Glutamatergic neuron (in vitro differentiated cells): Measurements from ENCODE around the gene AMZ1. TPM values are rescaled to one million over a fixed set of nuclear protein-coding genes. Genes with fewer than 3 reads are reported as not detected.
A peak's percentile ranks its signal among the peaks of the same experiment; 100 is the strongest.

Experiments
- DNase-seq: peaks from one replicate; pipeline ENCODE4 v3.0.0; 2022
- H3K27ac Mint-ChIP-seq: one replicate; pipeline ENCODE4 v1.8.0; 2020; ENCODE audit warnings: mild to moderate bottlenecking, mixed read lengths, inconsistent platforms; ENCODE audit not compliant: unreplicated experiment
- H3K27me3 Mint-ChIP-seq: one replicate; pipeline ENCODE4 v1.8.0; 2020; ENCODE audit warnings: mild to moderate bottlenecking, moderate library complexity, mixed read lengths, inconsistent platforms; ENCODE audit not compliant: unreplicated experiment
- H3K36me3 Mint-ChIP-seq: one replicate; pipeline ENCODE4 v1.8.0; 2020; ENCODE audit warnings: mild to moderate bottlenecking, mixed read lengths, inconsistent platforms; ENCODE audit not compliant: unreplicated experiment
- H3K4me1 Mint-ChIP-seq: one replicate; pipeline ENCODE4 v1.8.0; 2020; ENCODE audit warnings: mild to moderate bottlenecking, low read depth, mixed read lengths, inconsistent platforms; ENCODE audit not compliant: unreplicated experiment
- H3K4me3 Mint-ChIP-seq: one replicate; pipeline ENCODE4 v1.8.0; 2020; ENCODE audit warnings: mild to moderate bottlenecking, mixed read lengths, inconsistent platforms; ENCODE audit not compliant: unreplicated experiment
- H3K9me3 Mint-ChIP-seq: one replicate; pipeline ENCODE4 v1.8.0; 2020; ENCODE audit warnings: mild to moderate bottlenecking, moderate library complexity, mixed read lengths, inconsistent platforms; ENCODE audit not compliant: unreplicated experiment
- CTCF ChIP-seq: fragments of 200-600 bp; sonication (generic); IDR thresholded peaks from one replicate; pipeline ENCODE4 v1.5.0; 2021; ENCODE audit not compliant: partially characterized antibody, unreplicated experiment
- total RNA-seq: library from RNA; stranded (reverse); fragmentation: NEBNext Ultra II Directional; extraction: Animal tissue kit (Norgen Biotek cat#: 25700); gene quantifications from one replicate; pipeline ENCODE4 v1.2.1, GENCODE V29; 2021; ENCODE audit not compliant: unreplicated experiment

The AMZ1 gene
- total RNA-seq, 1 donor from 2014 or later: 0.15 TPM

GRCh38 chr7:2644562-2645273 lies 43.3 kb upstream of the AMZ1 start:
- Mint-ChIP-seq H3K4me1 (peaks cover 11% of the 10 kb centered on the region), H3K27ac (peak overlapping the region; percentile 33), H3K4me3 (no peak overlapping the region), H3K9me3 (no peaks in the 10 kb centered on the region), H3K36me3 (no peaks in the 10 kb centered on the region), H3K27me3 (peaks cover 1% of the 10 kb centered on the region)
- no peak for DNase-seq
- TF ChIP-seq CTCF: no peak

- H3K4me1 Mint-ChIP-seq: peaks cover 12% of the 10 kb centered on the region
- H3K4me3 Mint-ChIP-seq: no peak overlapping the region
- DNase-seq: no peak
- H3K27me3 Mint-ChIP-seq: peaks cover 1% of the 10 kb centered on the region
- H3K9me3 Mint-ChIP-seq: peaks cover under 1% of the 10 kb centered on the region
- no peaks in the 10 kb centered on the region for H3K36me3 Mint-ChIP-seq
- TF ChIP-seq CTCF: no peak
- H3K27ac Mint-ChIP-seq: peak overlapping the region; percentile 33
Measured at GRCh38 chr7:2645274-2645868, 42.6 kb upstream of the AMZ1 start.

GRCh38 chr7:2646336-2646679 lies 41.7 kb upstream of the AMZ1 start:
- Mint-ChIP-seq H3K27me3 (peaks cover 4% of the 10 kb centered on the region), H3K4me3 (no peak overlapping the region), H3K27ac (no peak overlapping the region), H3K4me1 (peaks cover 12% of the 10 kb centered on the region), H3K36me3 (no peaks in the 10 kb centered on the region), H3K9me3 (peaks cover 2% of the 10 kb centered on the region)
- no peak for DNase-seq
- TF ChIP-seq CTCF: no peak

GRCh38 chr7:2646680-2647571 lies 41.1 kb upstream of the AMZ1 start:
- DNase-seq: no peak
- no peak for TF ChIP-seq CTCF
- no peak overlapping the region for H3K27ac Mint-ChIP-seq

More at GRCh38 chr7:2646680-2647571, 41.1 kb upstream of the AMZ1 start:
- Mint-ChIP-seq H3K4me1 (peaks cover 15% of the 10 kb centered on the region), H3K9me3 (peaks cover 2% of the 10 kb centered on the region), H3K36me3 (no peaks in the 10 kb centered on the region), H3K27me3 (peaks cover 4% of the 10 kb centered on the region), H3K4me3 (no peak overlapping the region)
